Putamen (tissue), 1 donor: ENCODE results near the gene SHROOM4.

Experiments
- DNase-seq: peaks from one replicate; pipeline ENCODE4 v3.0.0-alpha.2; 2016; ENCODE audit warnings: low spot score

SHROOM4 gene, protein sequence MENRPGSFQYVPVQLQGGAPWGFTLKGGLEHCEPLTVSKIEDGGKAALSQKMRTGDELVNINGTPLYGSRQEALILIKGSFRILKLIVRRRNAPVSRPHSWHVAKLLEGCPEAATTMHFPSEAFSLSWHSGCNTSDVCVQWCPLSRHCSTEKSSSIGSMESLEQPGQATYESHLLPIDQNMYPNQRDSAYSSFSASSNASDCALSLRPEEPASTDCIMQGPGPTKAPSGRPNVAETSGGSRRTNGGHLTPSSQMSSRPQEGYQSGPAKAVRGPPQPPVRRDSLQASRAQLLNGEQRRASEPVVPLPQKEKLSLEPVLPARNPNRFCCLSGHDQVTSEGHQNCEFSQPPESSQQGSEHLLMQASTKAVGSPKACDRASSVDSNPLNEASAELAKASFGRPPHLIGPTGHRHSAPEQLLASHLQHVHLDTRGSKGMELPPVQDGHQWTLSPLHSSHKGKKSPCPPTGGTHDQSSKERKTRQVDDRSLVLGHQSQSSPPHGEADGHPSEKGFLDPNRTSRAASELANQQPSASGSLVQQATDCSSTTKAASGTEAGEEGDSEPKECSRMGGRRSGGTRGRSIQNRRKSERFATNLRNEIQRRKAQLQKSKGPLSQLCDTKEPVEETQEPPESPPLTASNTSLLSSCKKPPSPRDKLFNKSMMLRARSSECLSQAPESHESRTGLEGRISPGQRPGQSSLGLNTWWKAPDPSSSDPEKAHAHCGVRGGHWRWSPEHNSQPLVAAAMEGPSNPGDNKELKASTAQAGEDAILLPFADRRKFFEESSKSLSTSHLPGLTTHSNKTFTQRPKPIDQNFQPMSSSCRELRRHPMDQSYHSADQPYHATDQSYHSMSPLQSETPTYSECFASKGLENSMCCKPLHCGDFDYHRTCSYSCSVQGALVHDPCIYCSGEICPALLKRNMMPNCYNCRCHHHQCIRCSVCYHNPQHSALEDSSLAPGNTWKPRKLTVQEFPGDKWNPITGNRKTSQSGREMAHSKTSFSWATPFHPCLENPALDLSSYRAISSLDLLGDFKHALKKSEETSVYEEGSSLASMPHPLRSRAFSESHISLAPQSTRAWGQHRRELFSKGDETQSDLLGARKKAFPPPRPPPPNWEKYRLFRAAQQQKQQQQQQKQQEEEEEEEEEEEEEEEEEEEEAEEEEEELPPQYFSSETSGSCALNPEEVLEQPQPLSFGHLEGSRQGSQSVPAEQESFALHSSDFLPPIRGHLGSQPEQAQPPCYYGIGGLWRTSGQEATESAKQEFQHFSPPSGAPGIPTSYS (N-terminal part only)

DNA sequence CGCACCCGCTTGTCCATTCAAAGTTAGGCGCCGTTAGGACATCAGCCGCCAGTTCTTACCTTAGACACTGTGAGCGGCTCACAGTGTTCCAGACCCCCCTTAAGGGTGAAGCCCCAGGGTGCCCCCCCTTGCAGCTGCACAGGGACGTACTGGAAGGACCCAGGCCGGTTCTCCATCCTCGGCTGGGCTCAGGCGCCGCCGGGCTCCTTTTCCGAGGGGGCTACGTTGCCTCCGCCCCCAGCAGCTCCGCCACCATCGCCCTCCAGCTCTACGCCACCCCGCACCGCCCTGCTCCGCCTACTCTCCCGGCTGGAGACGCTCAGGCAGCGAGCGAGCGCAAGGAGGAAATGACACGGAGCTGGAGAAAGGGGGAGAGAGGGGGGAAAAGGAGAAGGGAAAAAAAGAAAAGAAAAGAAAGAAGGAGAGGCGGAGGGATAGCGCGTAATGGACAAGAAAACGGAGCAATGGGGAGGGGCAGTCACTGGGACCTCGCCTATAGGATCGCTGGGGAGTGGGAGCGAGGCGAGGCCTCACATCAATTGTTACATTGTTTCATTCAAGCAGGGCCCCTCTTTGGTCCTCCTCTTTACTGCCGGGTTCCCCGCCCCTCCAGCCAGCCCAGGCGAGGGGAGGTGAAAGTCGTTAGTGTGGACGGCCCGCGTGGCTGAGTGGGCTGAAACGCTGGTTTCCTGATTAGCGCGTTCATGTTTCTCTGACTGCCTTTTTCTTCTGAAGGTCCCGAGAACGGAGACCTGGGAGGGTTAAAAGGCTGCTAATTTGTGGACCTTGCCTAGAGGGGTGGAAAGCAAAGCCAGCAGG lies at the start of gene SHROOM4:
Gene SHROOM4, minus strand, starts transcription at position 352 of the 819 bp plus-strand sequence. Its CDS starts 176 bp downstream, at position 176.
- peak; percentile 76 for DNase-seq

DNA sequence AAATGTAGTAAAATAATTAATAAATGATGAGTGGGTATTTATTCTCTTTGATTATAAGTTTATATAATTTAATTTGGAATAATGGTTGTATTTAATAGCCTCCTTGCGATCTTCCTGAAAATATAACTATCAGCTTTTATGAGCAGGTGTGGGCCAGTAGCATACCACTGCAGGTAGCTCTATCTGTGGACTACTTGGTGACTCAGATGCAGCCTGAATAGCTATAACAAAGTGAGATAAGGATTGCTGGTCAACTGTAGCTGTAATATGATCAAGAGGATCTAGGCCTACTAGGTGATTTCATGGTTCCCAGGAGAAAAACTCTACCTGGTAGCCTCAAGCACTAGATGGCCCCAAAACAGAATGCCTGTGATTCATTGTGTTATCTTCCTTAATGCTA lies 49.5 kb upstream of the SHROOM4 start:
- no peak for DNase-seq

DNA sequence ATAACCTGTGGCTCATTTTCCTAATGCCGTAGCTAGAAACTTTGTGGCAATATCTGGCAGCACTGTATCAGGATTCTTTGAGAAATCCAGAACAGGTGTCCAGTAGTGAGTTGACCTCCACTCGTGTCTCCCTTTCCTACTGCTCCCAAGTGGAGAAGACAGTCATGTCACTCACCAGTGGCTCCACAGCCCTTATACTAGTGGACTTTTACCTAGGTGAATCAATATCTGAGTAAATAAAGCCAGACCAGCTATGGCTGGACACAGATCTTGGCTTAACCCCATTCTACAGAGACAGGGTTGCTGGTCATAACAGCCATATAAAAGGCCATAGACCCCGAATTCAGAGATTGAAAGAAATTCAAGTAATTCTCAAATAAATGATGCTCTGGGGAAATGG lies 46.5 kb upstream of the SHROOM4 start:
- no peak for DNase-seq

DNA sequence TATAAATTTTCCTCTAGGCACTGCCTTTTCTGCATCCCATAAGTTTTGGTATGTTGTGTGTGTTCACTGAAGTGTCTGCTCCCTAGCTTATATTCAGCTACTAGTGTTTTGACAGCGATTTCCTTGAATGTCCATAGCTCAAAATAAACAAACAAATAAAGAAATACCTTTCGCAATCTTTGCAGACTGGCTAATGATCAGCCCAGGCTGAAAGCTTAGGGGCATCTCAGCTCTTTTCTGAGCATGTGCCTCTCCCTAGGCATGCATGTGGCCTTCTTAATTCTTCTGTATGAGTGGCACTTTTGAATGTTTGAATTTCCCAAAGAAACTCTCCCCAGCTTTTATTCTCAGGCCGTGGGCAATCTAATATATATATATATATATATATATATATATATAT lies 44.6 kb upstream of the SHROOM4 start:
- no peak for DNase-seq

DNA sequence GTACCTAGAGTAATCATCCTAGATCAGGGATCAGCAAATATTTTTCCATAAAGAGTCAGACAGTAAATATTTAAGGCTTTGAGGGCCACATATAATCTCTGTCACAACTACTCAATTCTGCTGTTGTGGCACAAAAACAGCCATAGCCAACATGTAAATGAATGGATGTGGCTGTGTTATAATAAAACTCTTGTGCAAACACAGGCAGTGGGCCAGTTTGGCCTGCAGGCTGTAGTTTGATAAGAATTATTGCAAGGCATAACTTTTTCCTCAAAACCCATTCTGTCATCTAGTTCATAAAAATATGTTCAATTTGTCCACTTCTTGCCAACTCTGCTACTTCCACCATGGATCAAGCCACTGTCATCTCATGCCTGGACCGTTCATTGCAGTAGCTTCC lies 39.4 kb upstream of the SHROOM4 start:
- DNase-seq, result peak; percentile 1

DNA sequence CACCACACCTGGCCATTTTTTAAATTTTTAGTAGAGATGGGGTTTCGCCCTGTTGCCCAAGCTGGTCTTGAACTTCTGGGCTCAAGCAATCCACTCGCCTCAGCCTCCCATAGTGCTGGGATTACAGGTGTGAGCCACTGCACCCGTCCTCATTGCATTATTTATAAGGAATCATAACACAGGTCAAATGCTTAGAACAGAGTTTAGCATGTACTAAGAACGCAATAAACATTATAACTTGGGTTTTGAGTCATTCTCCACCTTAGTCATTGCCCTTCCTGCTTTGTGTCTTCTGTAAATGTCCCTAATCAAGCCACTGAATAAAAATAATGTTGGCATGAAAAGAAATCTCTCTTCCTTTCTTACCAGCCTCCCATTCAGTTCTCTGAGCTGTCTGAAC lies 38.5 kb upstream of the SHROOM4 start:
- DNase-seq, result no peak

DNA sequence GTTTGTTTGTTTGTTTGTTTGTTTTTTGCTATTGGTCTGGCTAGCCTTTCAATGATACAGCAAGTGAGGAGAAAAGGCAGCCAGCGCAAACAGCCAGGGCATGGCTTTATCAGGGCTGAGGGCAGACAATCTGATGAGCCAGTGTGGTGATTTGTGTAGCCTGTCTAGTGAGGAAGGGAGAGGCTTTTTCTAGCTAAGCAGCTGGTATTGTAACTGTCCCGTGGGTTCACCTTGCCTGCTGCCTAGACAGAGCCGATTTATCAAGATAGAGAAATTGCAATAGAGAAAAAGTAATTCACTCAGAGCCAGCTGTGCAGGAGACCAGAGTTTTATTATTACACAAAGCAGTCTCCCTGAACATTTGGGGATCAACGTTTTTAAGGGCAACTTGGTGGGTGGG lies 28.2 kb upstream of the SHROOM4 start:
- no peak for DNase-seq

DNA sequence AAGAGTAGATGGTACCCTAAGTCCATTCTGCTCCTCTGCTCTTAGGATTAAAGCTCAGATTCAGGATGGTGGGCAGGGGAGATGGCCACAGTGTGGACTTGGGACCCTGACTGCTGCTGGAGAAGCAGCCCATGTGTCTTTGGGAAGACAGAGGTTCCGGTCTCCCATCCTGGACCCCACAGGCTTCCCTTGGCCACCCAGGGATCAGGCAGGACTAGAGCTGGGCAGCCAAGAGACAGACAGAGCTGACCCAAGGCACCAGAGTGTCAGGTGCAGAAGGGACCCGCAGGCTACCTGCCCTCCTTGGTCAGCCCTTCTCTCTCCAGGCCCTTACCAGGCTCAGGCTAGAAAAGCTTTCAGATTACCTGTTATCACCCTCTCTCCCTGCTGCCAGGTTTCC lies 25.7 kb upstream of the SHROOM4 start:
- DNase-seq, result no peak

DNA sequence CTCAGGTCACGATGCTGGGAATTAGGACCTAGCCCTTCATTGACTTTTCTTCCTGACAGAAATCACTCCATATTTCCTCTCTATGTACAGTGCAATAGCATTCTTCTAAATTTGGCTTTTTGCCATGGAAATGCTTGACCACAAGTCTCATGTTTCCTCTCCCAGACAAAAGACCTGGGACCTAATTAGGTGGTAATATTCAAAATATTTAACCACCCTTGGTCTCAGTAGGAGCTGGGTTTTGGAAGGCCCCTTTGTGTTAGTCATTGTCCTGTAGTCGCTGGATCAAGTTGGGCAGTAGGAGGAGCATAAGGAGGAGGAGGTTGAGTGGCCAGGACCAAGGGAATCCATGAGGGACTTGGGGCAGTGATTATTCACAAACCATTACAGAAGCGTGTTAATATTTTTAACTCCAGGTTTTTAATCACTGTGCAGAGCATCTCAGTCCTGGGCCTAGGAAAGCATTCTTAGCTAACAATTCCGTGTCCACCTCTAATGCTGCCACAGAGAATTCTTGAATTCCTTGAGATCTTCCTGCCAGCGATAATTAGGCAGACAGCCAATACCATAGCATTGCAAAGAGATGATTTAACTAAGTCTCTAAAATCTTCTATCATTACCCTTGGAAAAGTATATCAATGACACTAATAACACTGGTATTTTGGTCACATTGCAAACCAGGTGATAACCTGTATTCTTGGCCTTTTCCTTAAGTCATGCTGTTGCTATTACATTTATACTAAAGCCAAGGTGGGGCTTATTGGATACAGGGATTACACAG lies 25.0 kb upstream of the SHROOM4 start:
- no peak for DNase-seq

DNA sequence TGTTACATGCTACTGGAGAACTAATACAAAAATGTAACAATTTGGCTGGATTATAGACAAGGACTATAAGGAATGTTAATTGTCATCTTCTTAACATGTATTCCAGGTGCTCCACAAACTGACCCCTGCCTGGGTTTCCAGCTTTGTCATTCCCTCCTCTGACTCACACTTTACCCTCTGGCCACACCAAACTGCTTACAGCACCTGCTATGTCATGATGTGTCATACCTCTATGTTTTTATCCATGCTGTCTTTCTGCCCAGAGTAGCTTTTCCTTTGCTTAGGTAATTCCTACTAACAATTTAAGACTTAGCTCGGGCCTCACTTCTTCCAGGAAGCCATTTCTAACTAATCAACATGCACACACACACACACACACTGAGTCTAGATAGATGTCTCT lies 14.0 kb upstream of the SHROOM4 start:
- DNase-seq, result no peak

DNA sequence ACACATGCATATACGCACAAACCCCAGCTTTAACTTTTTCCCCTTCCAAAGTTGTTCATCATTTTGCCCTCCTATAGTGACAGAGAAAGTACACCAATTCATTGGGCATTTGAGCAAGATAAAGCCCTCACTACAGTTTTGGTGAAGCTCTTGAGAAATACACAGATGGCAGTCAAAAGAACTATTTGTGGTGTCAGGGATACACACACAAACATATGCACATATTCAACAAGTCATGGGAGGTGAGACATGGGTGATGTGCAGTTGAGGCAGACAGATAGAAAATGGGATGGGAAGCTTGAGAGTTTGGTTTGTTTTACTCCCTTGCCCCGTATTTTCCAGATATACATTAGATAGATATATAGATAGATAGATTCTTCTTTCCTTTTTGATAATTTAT lies 11.8 kb upstream of the SHROOM4 start:
- no peak for DNase-seq

DNA sequence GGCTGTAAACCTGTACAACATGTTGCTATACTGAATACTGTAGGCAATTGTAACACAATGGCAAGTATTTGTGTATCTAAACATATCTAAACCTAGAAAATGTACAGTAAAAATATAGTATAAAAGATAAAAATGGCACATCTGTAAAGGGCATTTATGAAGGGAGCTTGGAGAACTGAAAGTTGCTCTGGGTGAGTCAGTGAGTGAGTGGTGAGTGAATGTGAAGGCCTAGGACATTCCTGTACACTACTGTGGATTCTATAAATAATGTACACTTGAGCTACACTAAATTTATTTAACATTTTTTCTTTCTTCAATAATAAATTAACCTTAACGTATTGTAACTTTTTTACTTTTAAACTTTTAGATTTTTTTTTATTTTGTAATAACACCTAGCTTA lies 5.0 kb upstream of the SHROOM4 start:
- no peak for DNase-seq

DNA sequence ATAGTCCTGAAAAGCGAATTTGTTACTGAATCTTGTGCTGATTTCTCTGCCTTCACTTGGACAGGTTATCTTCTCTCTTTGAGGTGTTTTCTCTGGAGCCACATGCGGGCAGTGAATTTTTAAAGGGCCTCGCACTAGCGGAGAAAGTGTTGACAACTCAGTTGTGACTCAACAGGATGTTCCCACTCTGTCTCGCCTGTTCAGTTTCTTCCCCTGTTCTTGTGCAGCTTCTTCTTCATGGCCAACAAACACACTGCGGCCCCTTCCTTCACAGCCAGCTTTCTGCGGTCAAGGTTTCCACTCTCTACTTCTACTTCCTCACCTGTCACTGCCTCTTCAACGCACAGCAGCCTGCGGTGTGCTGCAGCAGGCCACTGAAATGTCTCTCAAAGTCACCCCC lies 1.1 kb upstream of the SHROOM4 start:
- DNase-seq, result no peak

DNA sequence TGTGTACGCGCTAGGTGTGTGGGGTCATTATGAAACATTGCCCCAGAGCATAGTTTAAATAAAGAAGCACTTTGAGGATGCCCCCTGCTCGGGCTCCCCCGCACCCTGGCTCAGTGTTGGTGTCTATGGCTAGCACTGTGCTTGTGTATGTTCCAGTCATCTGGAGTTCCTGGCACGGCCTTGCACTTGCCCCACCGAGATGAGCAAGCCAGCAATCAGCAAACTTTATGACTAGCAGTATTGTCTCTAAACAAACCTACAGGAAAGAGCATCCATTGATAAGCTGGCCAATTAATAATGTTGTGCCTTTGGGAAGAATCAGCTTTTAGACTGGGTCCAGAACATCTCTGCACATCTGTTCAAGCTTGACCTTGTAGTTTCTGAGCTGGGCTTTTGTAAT lies 707 bp upstream of the SHROOM4 start:
- DNase-seq, result peak; percentile 89

DNA sequence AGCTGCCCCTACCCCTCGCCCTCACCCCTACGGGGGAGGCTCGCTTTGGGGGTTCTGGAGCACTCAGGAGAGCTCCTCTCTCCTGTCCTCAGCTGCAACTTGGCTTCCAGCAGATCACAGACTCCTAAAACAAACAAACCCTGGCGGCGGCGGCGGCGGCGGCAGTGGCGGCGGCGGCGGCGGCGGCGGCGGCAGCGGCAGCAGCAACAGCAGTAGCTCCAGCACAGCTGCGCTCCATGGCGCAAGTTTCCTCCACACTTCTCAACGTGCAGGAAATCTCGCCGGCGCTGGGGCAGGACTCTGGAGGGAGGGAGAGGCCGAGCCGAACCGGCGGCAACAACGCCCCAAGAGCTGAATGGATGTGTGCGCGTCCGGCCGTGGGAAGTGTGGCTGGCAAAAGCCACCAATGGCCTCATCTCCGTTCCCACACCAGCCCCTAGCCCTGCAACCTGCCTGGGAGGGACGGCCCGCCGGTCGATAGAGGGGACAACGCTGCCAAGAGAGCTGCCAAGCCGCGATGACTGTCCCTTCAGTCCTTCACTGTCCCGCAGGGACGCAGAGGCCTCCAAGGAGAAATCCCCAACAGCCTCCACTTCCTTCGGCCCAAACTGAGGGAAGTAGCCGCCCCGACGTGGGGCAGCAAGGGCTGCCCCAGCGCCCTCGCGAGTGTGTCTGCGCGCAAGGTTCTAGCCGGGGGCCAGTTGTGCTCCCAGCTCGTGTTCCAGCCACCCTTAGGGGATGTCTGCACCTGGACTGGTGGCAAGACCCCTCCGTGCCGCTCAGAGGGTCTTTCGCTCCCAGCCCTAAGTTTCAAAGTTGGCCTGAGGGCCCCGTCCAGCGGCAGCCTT lies 775 bp downstream of the SHROOM4 start:
- DNase-seq, result no peak

DNA sequence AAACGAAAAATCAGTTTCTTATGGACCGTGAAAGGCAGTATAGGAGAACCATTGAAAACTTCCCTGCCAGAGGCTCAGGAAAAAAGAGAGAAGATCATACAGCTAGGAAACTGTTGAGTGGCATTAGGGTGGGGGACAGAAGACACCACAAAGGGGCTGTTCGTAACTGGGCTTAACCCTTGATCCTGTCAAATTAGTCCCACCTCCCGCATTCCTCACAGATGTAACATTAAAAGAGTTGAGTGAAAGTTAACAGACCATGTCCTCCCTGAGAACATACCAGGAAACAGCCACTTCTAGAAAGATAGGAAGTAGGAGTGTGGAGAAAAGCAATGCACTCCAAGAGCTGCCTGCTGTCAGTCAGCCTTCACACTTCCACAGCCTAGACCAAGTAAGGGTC lies 8.7 kb downstream of the SHROOM4 start:
- DNase-seq, result no peak

DNA sequence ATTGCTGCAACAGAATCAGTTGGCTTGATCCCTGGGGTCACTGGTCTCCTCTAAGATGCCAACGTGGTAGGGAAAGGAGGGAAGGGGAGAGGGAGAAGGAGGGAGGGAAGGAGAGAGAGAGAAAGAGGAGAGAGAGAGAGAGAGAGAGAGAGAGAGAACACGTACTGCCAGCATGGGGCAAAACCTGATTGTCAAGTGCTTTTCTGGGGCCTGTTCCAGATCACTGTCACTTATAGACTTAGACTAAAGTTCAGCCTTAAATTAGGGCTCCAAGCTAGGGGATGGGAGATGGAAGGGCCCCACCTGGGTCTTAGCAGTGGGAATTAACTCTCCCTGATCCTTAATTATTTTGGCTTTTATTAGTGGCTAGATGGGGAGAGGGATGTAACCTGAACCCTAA lies 12.9 kb downstream of the SHROOM4 start:
- no peak for DNase-seq

DNA sequence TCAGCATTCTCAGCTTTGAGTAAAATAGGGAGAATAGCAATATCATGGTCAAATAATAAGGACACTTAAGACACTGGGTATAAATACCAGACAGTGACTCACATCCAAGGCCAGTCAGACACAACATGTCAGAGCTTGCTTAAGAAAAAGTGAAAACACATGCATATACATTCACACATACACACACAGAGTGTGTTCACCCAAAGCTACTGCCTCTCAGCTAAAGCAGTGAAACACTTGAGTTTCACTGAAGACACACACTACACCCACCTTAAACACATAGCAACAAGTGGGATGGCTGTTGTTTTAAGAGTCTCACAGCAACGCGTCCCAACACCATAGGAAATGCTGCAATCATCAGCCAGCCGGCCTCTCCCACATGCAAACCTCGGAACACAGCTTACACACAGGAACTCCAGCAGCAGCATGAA lies 14.4 kb downstream of the SHROOM4 start:
- DNase-seq, result no peak

DNA sequence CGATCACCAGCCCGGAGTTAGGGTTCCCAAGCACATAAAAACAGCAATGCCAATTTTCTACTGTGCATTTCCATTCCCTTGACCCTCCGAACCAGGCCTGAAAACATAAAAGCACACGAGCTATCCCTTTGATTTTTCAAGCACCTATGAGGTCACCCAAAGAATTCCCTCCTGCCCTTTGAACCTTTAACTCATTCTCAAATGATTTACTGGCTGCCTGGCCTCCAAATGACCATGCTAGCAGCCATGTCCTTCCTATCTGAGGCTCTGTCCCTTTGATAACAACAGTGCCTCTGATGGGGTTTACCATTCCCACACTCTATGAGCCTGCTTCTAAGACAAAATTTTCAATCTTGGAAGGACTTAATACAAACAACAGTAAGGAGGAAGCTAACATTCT lies 15.2 kb downstream of the SHROOM4 start:
- DNase-seq, result no peak

DNA sequence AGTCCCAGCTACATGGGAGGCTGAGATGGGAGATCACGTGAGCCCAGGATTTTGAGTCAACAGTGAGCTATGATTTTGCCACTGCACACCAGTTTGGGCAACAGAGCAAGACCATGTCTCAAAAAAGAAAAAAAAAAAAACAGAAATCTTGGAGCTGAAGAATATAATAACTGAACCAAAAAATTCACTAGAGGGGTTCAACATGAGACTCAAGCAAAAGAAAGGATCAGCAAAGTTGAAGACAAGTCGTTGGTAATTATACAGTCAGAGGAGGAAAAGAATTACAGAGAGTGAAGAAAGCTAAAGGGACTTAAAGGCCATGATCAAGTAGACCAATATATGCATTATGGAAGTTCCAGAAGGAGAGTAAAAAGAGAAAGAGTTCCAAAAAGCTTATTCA lies 26.9 kb downstream of the SHROOM4 start:
- DNase-seq, result no peak
